Sigmoid colon (tissue), 7 donors: Measurements from ENCODE around the gene SETD7. TPM values are rescaled to one million over a fixed set of nuclear protein-coding genes. Genes with fewer than 3 reads are reported as not detected.

Source experiments
- DNase-seq: peaks from one replicate; pipeline ENCODE4 v3.0.0-alpha.2; 2019
- H3K27ac ChIP-seq, 4 donors: fragments of 200-600 bp; sonication (generic); one replicate each; pipeline ENCODE4 v1.5.1; 2016 to 2019; ENCODE audit warnings: mild to moderate bottlenecking in 1 of 4
- H3K27me3 ChIP-seq, 3 donors: fragments of 200-600 bp; sonication (generic); one replicate each; pipeline ENCODE4 v1.5.1; 2019; ENCODE audit warnings: mild to moderate bottlenecking in 1 of 3
- H3K36me3 ChIP-seq, 4 donors: fragments of 200-600 bp; sonication (generic); one replicate each; pipeline ENCODE4 v1.5.1; 2016 to 2019
- H3K4me1 ChIP-seq, 4 donors: fragments of 200-600 bp; sonication (generic); one replicate each; pipeline ENCODE4 v1.5.1; 2017 to 2019
- H3K4me3 ChIP-seq, 4 donors: fragments of 200-600 bp; sonication (generic); one replicate each; pipeline ENCODE4 v1.5.1; 2017 to 2019; ENCODE audit warnings: mild to moderate bottlenecking in 2 of 4, moderate library complexity in 1 of 4
- H3K9me3 ChIP-seq, 4 donors: fragments of 200-600 bp in 3 of 4; sonication (generic) in 3 of 4; one replicate each; pipeline versions ENCODE4 v1.5.1 to v1.6.1; 2013 to 2019
- CTCF ChIP-seq, 4 experiments: fragments of 450-650 bp in 3 of 4; fragments of 200-600 bp in 1 of 4; IDR thresholded peaks; one replicate each; pipeline ENCODE4 v1.5.1; 2016 to 2019; ENCODE audit warnings: antibody characterized with exemption in 4 of 4, mild to moderate bottlenecking in 3 of 4, moderate library complexity in 2 of 4
- EP300 ChIP-seq, 4 donors: sonication (generic); formaldehyde crosslinking; IDR thresholded peaks; one replicate each; pipeline ENCODE4 v1.6.1; 2017; ENCODE audit warnings: antibody characterized with exemption in 4 of 4
- POLR2A ChIP-seq, 2 donors: fragments of 450-650 bp; IDR thresholded peaks; one replicate each; pipeline ENCODE4 v1.6.1; 2016; ENCODE audit warnings: antibody characterized with exemption in 2 of 2, mild to moderate bottlenecking in 2 of 2, moderate library complexity in 2 of 2
- POLR2AphosphoS5 ChIP-seq, 4 donors: sonication (generic); formaldehyde crosslinking; IDR thresholded peaks; one replicate each; pipeline ENCODE4 v1.6.1; 2017; ENCODE audit warnings: antibody characterized with exemption in 4 of 4
- WGBS, 2 donors: extraction: QIAGEN DNeasy Blood & Tissue Kit; methylation state at CpG; one replicate each; pipeline ENCODE4 v1.1.7; 2013; 5-methylcytosine and 5-hydroxymethylcytosine counted together
- intact Hi-C: fragments of 100-400 bp; cut with DNase I; formaldehyde crosslinking; loops from one replicate; pipeline ENCODE4 v1.15.1; 2023
- polyA plus RNA-seq, 3 donors: library from polyadenylated mRNA; stranded (reverse); fragments of 200-250 nt; gene quantifications; one replicate each; pipeline ENCODE4 v1.2.3, GENCODE V29; 2013
- total RNA-seq, 4 donors: library from RNA; depleted of rRNA; stranded (reverse); fragments of >200 nt; gene quantifications; one replicate each; pipeline ENCODE4 v1.1.0, GENCODE V29; 2016
- donor health status: healthy with polysubstance abuse.
- donor health status: Bipolar disorder and iron deficiency.
- donor health status: healthy.

Gene SETD7
- total and polyA plus RNA-seq, 7 donors, result 7.9 to 102 (median 79.2) TPM

- H3K27ac ChIP-seq, result peak overlapping the region in 1 of 4 donors; percentile 23
- H3K27me3 ChIP-seq, result no peaks in the 10 kb centered on the region
- H3K4me3 ChIP-seq, result no peak overlapping the region
- H3K9me3 ChIP-seq, result no peaks in the 10 kb centered on the region
- TF ChIP-seq POLR2AphosphoS5 (IDR thresholded peaks at IDR 0.05) (no peak), POLR2A (IDR thresholded peaks at IDR 0.05) (no peak), EP300 (IDR thresholded peaks at IDR 0.05) (no peak), CTCF (IDR thresholded peaks at IDR 0.05) (no peak)
- no peaks in the 10 kb centered on the region for H3K4me1 ChIP-seq
- intact Hi-C loops, result no loop called here
- DNase-seq, result peak; percentile 71
- no peaks in the 10 kb centered on the region for H3K36me3 ChIP-seq
- 74% methylated on average over 3 of the region's 3 CpGs for WGBS, 2 donors
These were observed 40.1 kb upstream of the SETD7 start for GRCh38 chr4:139596034-139596683.

- no peak for TF ChIP-seq EP300 (IDR thresholded peaks at IDR 0.05)
- TF ChIP-seq POLR2AphosphoS5 (IDR thresholded peaks at IDR 0.05), result no peak
- intact Hi-C loops, result no loop called here
- Histone ChIP-seq H3K9me3 (no peaks in the 10 kb centered on the region), H3K4me1 (no peaks in the 10 kb centered on the region), H3K36me3 (no peaks in the 10 kb centered on the region), H3K4me3 (no peak overlapping the region), H3K27me3 (no peaks in the 10 kb centered on the region), H3K27ac (no peak overlapping the region)
- 87 to 91% methylated on average over 5 of the region's 5 CpGs for WGBS, 2 donors
- no peak for DNase-seq
These were observed 38.7 kb upstream of the SETD7 start for GRCh38 chr4:139594591-139595185.

GRCh38 chr4:139593091-139593564, 37.1 kb upstream of the SETD7 start:
- DNase-seq, result no peak
- WGBS, 2 donors, result 75 to 77% methylated on average over 4 of the region's 4 CpGs
- Histone ChIP-seq H3K27ac (no peak overlapping the region), H3K4me1 (no peaks in the 10 kb centered on the region), H3K27me3 (no peaks in the 10 kb centered on the region), H3K36me3 (no peaks in the 10 kb centered on the region), H3K9me3 (no peaks in the 10 kb centered on the region), H3K4me3 (no peak overlapping the region)
- no peak for TF ChIP-seq EP300 (IDR thresholded peaks at IDR 0.05)
- no peak for TF ChIP-seq CTCF (IDR thresholded peaks at IDR 0.05)
- no peak for TF ChIP-seq POLR2AphosphoS5 (IDR thresholded peaks at IDR 0.05)
- TF ChIP-seq POLR2A (IDR thresholded peaks at IDR 0.05), result no peak
- intact Hi-C loops, result no loop called here

GRCh38 chr4:139589336-139590018, 33.5 kb upstream of the SETD7 start:
- no peak overlapping the region for H3K4me3 ChIP-seq
- no peaks in the 10 kb centered on the region for H3K36me3 ChIP-seq
- intact Hi-C loops, result no loop called here
- WGBS, 2 donors, result 91 to 93% methylated on average over 1 of the region's 1 CpG
- H3K27ac ChIP-seq, result no peak overlapping the region
- H3K9me3 ChIP-seq, result no peaks in the 10 kb centered on the region
- no peak for DNase-seq
- no peak for TF ChIP-seq CTCF (IDR thresholded peaks at IDR 0.05)
- no peak for TF ChIP-seq POLR2AphosphoS5 (IDR thresholded peaks at IDR 0.05)
- no peak for TF ChIP-seq EP300 (IDR thresholded peaks at IDR 0.05)
- TF ChIP-seq POLR2A (IDR thresholded peaks at IDR 0.05), result no peak
- H3K4me1 ChIP-seq, result no peaks in the 10 kb centered on the region
- no peaks in the 10 kb centered on the region for H3K27me3 ChIP-seq

- intact Hi-C loops, result no loop called here
- TF ChIP-seq POLR2AphosphoS5 (IDR thresholded peaks at IDR 0.05), result no peak
- TF ChIP-seq POLR2A (IDR thresholded peaks at IDR 0.05), result no peak
- no peak for TF ChIP-seq EP300 (IDR thresholded peaks at IDR 0.05)
- no peak for TF ChIP-seq CTCF (IDR thresholded peaks at IDR 0.05)
- 92 to 93% methylated on average over 4 of the region's 4 CpGs for WGBS, 2 donors
- Histone ChIP-seq H3K27me3 (no peaks in the 10 kb centered on the region), H3K4me3 (no peak overlapping the region), H3K9me3 (no peaks in the 10 kb centered on the region), H3K27ac (no peak overlapping the region), H3K36me3 (no peaks in the 10 kb centered on the region), H3K4me1 (no peaks in the 10 kb centered on the region)
- DNase-seq, result no peak
These were observed 31.4 kb upstream of the SETD7 start for GRCh38 chr4:139587446-139587845.
